ENCODE measurements around the gene NR3C2.

Gene NR3C2

GRCh38 chr4:148225639-148226038 is 216.6 kb downstream of the NR3C2 start (continued):
- TF ChIP-seq CREB5 (CRISPR knock-in tag; IDR thresholded peaks at IDR 0.05; ENCODE audit: low read depth) (no peak), OSR1 (CRISPR knock-in tag; IDR thresholded peaks at IDR 0.05) (no peak)

DNA sequence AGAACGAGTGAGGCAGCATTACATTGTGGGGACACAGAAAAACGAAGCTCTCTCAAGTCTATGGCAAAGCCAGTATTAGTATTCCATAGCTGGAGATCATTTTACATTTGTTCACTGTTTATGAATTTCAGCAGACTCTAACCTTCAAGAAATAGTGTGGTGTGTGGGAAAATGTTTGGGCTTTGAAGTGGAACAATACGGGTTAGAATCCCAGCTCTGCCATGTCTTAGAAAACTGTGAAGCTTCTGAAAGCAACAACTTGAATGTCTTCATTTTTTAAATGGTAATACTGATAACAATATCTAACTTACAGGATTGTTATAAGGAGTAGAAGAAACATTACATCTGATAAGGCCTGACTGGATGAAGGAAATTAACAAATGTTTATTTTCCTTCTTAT is 217.7 kb downstream of the NR3C2 start:
- ATAC-seq = no peak
- TF ChIP-seq ZFP3 (CRISPR knock-in tag; IDR thresholded peaks at IDR 0.05) (no peak), ESRRG (CRISPR knock-in tag; IDR thresholded peaks at IDR 0.05) (no peak), CREB5 (CRISPR knock-in tag; IDR thresholded peaks at IDR 0.05; ENCODE audit: low read depth) (no peak), TCF4 (CRISPR knock-in tag; IDR thresholded peaks at IDR 0.05; ENCODE audit: borderline replicate concordance) (no peak), ARNTL (CRISPR knock-in tag; IDR thresholded peaks at IDR 0.05; ENCODE audit: borderline replicate concordance, low read depth) (no peak), PPARA (CRISPR knock-in tag; IDR thresholded peaks at IDR 0.05; ENCODE audit: borderline replicate concordance) (no peak), ISL1 (CRISPR knock-in tag; IDR thresholded peaks at IDR 0.05) (no peak), PATZ1 (CRISPR knock-in tag; IDR thresholded peaks at IDR 0.05; ENCODE audit: borderline replicate concordance) (no peak), TOX (CRISPR knock-in tag; IDR thresholded peaks at IDR 0.05; ENCODE audit: borderline replicate concordance) (no peak), POU6F1 (CRISPR knock-in tag; IDR thresholded peaks at IDR 0.05; ENCODE audit: borderline replicate concordance, low read depth) (no peak), TSHZ2 (CRISPR knock-in tag; IDR thresholded peaks at IDR 0.05) (no peak), OSR1 (CRISPR knock-in tag; IDR thresholded peaks at IDR 0.05) (no peak), ZNF565 (CRISPR knock-in tag; conservative IDR thresholded peaks at IDR 0.05; ENCODE audit: low read depth) (no peak), ZFP30 (CRISPR knock-in tag; IDR thresholded peaks at IDR 0.05) (no peak), GLIS3 (CRISPR knock-in tag; IDR thresholded peaks at IDR 0.05) (no peak), ZNF8 (CRISPR knock-in tag; IDR thresholded peaks at IDR 0.05) (no peak), SNAI2 (CRISPR knock-in tag; IDR thresholded peaks at IDR 0.05) (no peak)

GRCh38 chr4:148222991-148223660 is 219.1 kb downstream of the NR3C2 start:
- TF ChIP-seq OSR1 (CRISPR knock-in tag; IDR thresholded peaks at IDR 0.05) (no peak), CREB5 (CRISPR knock-in tag; IDR thresholded peaks at IDR 0.05; ENCODE audit: low read depth) (no peak), ZC3H10 (CRISPR knock-in tag; IDR thresholded peaks at IDR 0.05) (no peak), TSHZ2 (CRISPR knock-in tag; IDR thresholded peaks at IDR 0.05) (no peak), PATZ1 (CRISPR knock-in tag; IDR thresholded peaks at IDR 0.05; ENCODE audit: borderline replicate concordance) (no peak), ESRRG (CRISPR knock-in tag; IDR thresholded peaks at IDR 0.05) (no peak), ZNF8 (CRISPR knock-in tag; IDR thresholded peaks at IDR 0.05) (no peak), ZNF70 (CRISPR knock-in tag; IDR thresholded peaks at IDR 0.05) (no peak), TOX (CRISPR knock-in tag; IDR thresholded peaks at IDR 0.05; ENCODE audit: borderline replicate concordance) (no peak), BACH2 (CRISPR knock-in tag; IDR thresholded peaks at IDR 0.05; ENCODE audit: borderline replicate concordance) (no peak), CSDC2 (CRISPR knock-in tag; IDR thresholded peaks at IDR 0.05) (no peak), RARB (CRISPR knock-in tag; IDR thresholded peaks at IDR 0.05) (no peak), SNAI2 (CRISPR knock-in tag; IDR thresholded peaks at IDR 0.05) (no peak)
- ATAC-seq = no peak
